ENCODE results near the gene SORCS2.

The SORCS2 gene

GRCh38 chr4:7736436-7737267, 544.3 kb downstream of the SORCS2 start:
- no peak for DNase-seq (ENCODE audit: low spot score)

- DNase-seq (ENCODE audit: low spot score) = no peak
Measured at GRCh38 chr4:7737268-7737645, 544.9 kb downstream of the SORCS2 start.

DNA sequence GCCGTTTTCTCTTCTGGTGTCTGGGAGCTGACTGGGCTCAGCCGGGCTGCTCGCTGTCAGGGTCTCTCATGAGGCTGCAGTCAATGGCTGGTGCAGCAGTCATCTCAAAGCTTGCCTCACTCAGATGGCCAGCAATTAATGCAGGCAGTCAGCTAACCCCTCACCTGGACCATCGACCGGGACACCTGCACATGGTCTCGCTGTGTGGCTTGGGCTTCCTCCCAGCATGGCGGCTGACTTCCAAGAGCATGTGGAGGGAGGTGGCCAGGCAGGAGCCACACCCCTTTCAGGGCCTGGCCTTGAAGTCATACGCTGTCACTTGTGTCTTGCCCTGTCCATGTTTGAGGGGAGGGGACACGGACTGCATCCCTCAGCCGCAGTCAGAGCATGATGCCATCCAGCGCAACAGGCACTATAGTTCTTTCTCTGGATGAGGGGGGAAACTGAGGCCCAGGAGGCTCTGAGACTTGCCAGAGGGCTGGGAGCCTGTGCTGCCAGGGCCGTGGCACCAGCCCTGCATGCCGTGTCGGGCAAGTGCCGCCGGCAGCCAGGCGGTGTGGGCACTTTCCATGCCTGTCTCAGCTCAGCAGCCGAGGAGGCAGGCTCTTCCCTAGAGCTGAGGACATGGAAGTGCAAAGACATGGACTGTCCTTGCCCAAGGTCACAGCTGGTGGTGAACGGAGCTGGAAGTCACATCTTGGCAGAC, 545.6 kb downstream of the SORCS2 start:
- DNase-seq (ENCODE audit: low spot score) = no peak

GRCh38 chr4:7738458-7739076, 546.2 kb downstream of the SORCS2 start:
- DNase-seq (ENCODE audit: low spot score) = no peak

DNA sequence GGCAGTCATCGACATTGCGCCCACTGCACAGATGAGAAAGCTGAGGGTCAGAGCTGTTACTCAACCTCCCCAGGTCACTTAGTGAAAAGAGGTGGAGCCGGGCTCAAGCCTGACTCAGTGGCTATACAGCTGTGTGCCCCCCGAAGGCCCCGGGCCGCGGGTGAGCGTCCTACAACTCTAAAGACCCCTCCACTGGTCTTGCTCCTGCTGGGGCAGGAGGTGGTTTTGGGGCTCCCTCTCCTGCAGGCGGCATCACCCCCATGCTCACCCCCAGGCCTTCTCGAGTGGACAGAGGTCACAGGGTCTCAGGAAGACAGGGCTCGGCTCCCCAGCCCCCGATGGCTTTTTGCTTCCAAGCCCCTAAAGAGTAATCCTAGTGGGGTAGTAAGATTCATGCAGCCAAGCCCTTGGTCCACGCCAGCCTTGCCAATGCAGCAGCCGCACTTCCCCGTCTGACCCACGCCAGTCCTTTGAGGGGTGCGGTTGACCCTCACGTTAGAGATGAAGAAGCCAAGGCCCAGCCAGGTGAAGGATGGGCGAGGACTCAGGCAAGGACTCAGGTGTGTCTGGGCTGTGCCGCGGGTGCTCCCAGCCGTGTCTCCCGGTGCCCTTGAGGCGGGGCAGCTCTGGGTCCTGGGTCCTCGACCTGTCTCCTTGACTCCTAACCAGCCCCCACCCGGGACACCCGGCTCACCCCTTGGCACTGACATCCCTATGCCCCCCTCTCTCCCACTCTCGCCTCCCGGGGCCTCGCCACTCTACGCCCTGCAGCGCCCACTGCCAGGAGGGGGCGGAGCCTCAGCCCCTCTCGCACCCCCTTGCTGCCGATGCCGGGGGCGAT, 547.0 kb downstream of the SORCS2 start:
- DNase-seq (ENCODE audit: low spot score) = no peak

DNA sequence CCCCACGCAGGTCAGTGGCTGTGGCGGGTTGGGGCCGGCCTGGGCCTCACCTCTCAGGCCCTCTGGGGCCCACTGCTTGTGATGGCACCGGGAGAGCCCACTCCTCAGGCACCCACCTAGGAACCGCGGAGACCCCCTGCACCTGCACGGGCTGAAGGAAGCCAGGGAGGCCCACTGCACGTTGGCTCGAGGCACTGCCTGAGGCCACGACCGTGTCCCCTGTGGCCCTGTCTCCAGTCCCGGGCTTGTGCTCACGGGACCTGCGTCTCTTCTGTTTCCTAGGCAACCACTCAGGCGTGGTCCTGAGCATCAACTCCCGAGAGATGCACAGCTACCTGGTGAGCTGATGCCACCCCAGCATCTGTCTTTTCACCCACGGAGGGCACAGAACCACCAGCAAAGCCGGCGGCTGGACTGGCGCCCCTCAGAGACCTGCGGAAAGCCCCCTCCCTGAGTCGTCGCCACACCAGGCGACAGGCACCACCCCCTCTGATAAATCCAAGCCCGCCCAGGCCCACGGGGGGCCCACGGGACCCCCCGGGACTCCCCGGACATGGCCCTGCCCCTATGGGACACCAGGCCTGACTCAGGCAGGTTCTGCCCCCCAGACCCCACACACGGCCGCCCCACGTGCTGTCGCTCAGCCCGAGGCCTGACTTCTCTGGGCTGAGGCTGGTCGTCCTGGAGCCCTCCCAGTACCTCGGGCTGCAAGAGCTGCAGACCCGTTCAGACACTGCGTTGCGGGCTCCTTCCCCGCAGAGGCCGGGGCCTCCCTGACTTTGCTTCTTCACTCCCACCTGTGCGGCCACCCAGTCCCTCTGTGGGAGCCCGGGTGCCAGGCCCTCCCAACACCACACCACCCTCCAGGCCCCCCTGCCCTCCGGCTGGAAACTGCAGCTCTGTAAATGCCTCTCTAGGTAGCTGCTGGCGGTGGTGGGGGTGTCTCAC, 547.9 kb downstream of the SORCS2 start:
- DNase-seq (ENCODE audit: low spot score) = no peak

DNA sequence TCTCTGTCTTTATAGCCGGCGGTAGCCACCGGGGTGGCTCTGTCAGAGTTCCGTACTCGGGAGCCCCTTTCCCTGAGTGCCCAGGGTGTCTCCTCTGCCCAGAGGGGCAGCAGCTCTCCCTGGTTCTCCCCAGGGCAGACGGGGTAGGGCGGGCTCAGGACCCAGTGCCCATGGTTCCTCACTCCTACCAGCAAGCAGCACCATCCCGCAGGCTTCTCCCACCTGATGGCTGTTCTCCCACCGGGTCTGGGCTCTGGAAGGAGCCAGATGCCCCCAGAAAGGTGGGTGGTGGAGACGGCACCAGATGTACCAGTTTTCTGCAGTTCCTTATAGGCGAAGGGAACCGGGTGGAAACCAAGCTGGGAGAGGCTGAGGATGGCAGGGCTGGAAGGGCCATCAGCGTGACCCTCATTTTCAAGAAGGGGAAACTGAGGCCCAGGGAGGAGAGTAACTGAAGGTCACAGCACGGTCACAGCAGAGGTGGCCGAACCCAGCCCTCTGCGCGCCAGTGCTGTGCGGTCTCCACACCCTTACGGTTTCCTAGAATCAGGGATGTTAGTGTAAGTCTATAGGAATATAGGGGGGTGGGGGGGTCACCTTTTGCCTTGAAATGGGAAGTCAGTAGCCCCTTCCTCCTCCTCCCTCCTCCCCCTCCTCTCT, 548.7 kb downstream of the SORCS2 start:
- DNase-seq (ENCODE audit: low spot score) = no peak

GRCh38 chr4:7741946-7742806, 549.8 kb downstream of the SORCS2 start:
- DNase-seq (ENCODE audit: low spot score) = no peak

DNA sequence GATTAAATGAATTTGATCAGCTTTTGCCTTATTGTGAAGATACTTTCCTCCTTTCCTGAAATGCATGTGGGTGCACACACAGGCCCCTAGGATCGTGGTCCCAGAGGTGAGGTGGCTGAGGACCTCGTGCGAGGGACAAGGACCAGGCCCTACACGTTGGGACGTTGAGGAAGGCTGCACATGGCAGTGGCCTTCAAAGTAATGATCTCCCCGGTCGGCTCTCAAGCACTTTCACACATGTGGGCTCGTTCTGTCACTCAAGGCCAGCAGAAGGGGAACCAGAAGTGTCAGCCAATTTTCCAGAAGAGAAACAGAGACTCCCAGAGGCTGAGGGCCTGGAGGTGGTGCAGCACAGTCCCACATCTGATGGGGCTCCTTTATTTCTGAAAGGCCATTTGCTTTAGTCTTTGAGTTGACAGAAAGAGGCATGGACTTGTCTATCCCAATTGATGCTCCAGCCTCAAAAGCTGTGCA, 550.5 kb downstream of the SORCS2 start:
- DNase-seq (ENCODE audit: low spot score) = no peak

DNA sequence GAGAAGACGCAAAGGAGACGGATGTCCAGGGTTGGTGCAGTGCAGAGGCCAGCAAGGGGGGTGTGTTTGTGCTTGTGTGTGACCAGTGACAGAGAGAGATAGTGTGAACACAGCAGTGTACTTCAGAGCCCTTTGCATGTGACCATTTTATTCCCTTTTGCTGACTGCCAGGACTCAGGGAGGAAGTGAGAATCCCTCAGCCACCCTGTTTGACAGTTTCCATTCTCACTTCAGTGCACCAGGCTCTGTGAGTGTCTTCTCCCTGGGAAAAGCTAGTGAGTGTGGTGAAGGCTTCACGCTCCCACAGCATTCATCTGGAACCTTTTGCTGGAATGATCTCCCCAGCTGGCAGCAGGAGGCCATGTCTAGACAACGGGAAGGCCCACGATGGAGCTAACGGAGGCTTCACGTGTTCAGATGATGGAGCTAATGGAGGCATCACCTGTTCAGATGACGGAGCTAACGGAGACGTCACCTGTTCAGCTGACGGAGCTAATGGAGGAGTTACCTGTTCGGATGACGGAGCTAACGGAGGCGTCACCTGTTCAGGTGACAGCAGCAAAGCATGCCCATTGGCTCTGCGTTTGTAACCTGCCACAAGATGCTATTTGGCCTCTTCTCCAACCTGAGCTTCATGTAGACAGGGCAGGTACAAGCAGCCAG, 551.9 kb downstream of the SORCS2 start:
- no peak for DNase-seq (ENCODE audit: low spot score)

GRCh38 chr4:7745301-7745885, 553.1 kb downstream of the SORCS2 start:
- DNase-seq (ENCODE audit: low spot score) = no peak

DNA sequence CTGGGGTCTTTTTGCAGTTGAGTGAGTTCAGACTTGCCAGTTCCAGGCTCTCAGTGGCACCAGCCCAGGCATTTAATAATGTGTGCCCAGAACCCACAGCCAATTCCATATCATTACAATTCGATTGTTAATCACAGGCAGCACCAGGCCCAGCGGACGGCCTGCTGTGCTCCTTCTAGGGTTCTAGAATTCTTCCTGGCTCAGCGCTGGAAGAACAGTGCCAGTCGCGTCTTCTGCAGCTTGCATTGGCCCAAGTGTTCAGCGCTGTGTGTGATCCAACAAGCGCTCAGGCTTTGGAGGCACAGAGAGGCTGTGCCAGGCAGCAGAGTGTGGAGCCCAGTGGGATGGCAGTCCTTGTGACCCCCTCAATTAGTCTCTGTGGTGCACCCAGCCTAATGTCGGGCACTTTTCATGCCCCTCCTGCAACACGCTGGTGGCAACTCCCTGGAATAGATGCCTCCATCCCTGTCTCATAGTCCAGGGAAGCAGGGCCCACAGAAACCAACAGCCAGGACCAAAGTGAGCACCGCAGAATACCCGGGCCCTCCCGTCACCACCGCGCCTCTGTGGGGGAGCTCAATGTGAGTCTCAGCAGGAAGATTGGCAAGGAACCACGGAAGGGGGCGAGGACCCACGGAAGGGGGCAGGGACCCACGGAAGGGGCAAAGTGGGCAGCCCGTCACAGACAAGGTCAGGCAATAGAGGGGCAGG, 554.2 kb downstream of the SORCS2 start:
- DNase-seq (ENCODE audit: low spot score) = no peak

- no peak for DNase-seq (ENCODE audit: low spot score)
Measured at GRCh38 chr4:7747062-7747385, 554.7 kb downstream of the SORCS2 start.

GRCh38 chr4:7747566-7747965, 555.2 kb downstream of the SORCS2 start:
- DNase-seq (ENCODE audit: low spot score) = no peak

GRCh38 chr4:7750523-7750922, 558.2 kb downstream of the SORCS2 start:
- DNase-seq (ENCODE audit: low spot score) = no peak

DNA sequence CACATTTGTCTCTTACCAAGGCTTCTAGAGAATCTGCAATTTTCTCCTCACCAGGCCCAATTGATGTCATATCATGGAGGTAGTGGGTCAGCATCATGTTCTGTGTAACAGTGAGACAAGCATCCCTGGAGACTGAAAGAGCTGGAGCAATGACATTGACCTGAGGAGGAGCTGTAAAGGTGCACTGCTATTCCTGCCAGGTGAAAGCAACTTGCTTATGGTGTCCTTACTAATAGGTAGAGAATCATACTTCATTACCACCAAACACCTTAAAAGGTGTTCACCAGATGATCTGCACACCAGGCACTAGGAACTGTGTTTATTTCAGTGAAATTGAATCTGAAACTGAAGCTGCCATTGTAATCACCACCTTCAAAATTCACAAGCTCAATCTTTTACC, 558.6 kb downstream of the SORCS2 start:
- DNase-seq (ENCODE audit: low spot score) = no peak

DNA sequence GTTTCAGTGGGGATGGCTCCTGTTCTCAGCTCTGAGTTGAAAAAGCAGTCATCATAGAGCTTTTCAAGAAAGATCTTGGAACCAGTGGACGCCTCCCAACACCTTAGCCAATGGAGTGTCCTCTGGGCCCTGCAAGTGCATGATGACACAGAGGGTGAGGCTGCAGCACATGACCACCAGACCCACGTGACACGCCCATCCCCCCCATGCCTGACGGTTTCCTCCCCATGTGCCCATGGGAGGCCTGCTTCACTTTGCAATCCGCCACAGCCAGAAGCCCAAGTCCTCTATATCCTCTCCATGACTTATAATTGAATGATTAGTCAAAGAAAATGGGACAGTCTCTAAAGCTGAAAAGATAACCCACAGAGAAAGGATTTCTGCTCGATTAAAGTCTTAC, 560.3 kb downstream of the SORCS2 start:
- DNase-seq (ENCODE audit: low spot score) = no peak

DNA sequence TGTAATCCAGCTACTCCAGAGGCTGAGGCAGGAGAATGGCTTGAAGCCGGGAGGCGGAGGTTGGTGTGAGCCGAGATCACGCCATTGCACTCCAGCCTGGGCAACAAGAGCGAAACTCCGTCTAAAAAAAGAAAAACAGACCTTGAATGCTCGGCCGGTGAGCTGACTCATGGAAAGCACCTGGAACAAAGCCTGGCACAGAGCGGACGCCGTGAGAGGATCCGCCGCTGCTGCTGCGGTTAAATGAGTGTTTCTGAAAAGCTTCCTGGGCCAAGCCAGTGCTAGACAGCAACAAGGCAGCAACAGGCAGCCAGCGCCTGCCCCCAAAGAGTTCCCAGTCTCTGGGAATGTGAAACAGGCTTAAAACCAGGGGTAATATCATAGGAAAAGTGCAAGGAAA, 560.9 kb downstream of the SORCS2 start:
- DNase-seq (ENCODE audit: low spot score) = no peak

Data from germinal center (tissue), 1 donor.